Mucosa of stomach (tissue), 1 donor: ENCODE results near the gene RDH12.
A peak's percentile ranks its signal among the peaks of the same experiment; 100 is the strongest.

Experiments
- H3K27me3 ChIP-seq: one replicate; pipeline ENCODE4 v1.7.0; 2013; ENCODE audit warnings: mild to moderate bottlenecking, low read length; ENCODE audit not compliant: control insufficient read depth, insufficient read depth
- H3K36me3 ChIP-seq: one replicate; pipeline ENCODE4 v1.7.0; 2013; ENCODE audit warnings: low read length; ENCODE audit not compliant: control insufficient read depth, insufficient read depth
- H3K4me1 ChIP-seq: one replicate; pipeline ENCODE4 v1.7.0; 2013; ENCODE audit warnings: mild to moderate bottlenecking, low read length; ENCODE audit not compliant: control insufficient read depth, insufficient read depth
- H3K4me3 ChIP-seq: one replicate; pipeline ENCODE4 v1.7.0; 2013; ENCODE audit warnings: low read length
- H3K9ac ChIP-seq: one replicate; pipeline ENCODE4 v1.7.0; 2013; ENCODE audit warnings: mild to moderate bottlenecking, low read length, moderate library complexity
- H3K9me3 ChIP-seq: one replicate; pipeline ENCODE4 v1.7.0; 2013; ENCODE audit warnings: mild to moderate bottlenecking, low read length, moderate library complexity; ENCODE audit not compliant: control insufficient read depth
- donor health status: Pancreatic carcinoma.

Gene RDH12

DNA sequence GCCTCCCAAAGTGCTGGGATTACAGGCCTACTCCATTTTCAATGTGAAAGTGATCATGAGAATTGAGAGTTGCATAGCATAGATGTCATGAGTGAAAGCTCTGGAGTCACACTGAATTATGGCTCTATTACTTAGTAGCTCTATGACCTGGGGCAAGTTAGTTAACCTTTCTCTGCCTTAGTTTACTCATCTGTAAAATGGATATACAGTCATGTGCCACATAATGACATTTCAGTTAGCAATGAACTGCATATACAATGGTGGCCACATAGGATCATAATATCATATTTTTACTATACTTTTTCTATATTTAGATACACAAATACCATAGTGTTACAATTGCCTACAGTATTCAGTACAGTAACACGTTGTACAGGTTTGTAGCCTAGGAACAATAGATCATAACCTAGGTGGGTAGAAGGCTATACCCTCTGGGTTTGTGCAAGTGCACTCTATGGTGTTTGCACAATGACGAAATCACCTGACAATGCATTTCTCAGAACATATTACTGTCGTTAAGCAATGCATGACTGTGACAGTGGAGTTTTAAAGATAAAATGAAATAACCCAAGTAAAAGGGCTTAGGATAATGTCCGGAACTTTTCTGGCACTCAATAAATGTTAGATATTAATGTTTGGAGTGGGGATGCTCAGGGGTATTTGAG lies 61.6 kb downstream of the RDH12 start:
- no peak overlapping the region for H3K9ac ChIP-seq
- H3K9me3 ChIP-seq = no peaks in the 10 kb centered on the region
- H3K36me3 ChIP-seq = peaks cover 4% of the 10 kb centered on the region
- H3K4me1 ChIP-seq = peaks cover 15% of the 10 kb centered on the region
- H3K4me3 ChIP-seq = no peak overlapping the region
- H3K27me3 ChIP-seq = no peaks in the 10 kb centered on the region

DNA sequence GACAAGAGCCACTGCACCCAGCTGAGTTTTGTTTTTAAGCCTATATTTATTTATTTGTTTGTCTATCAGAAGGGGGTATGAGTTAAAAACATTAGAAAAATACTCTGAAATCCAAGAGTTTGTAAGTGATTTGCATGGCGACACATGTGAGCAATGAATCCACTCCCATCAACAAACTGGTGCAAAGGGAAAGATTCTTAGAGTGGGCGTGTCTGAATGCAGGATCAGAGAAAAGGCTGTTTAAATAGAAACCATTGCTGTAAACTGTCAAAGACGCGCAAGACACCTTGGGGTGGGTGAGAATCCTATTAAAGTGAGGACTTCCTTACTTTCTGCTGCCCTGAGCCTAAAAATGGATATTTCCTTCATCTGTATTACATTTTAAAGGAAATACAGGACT lies 62.8 kb downstream of the RDH12 start:
- Histone ChIP-seq H3K4me1 (peaks cover 15% of the 10 kb centered on the region), H3K9me3 (no peaks in the 10 kb centered on the region), H3K4me3 (no peak overlapping the region), H3K27me3 (no peaks in the 10 kb centered on the region), H3K9ac (no peak overlapping the region), H3K36me3 (peaks cover 4% of the 10 kb centered on the region)

DNA sequence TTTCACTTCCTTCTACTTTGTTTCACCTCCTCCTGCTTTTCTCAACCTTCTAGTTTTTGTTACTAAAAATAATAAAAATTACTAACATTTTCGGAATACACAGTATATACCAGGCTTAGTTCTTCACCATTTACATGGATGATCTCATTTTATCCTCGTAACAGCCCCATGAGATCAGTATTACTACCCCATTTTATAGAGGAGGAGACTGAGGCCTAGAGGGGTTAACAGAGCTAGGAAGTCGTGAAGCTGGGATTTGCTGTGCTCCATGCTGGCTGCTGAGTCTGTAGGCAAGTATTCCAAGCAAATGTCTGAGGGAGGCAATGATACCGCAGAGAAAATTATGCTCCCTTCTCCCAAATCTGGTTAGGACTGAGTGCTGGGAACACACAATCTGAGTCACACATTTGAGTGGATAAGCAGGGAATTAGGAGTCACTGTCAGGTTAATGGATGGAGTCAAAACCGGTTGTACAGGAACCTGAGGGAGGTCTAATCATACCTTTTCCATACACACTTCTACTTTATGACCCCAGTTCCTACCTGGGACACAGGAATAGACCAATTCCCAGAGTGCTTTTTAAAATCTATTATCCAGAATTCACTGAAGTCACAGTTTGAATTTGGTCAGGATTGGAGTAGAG lies 63.6 kb downstream of the RDH12 start:
- peaks cover 15% of the 10 kb centered on the region for H3K4me1 ChIP-seq
- H3K9ac ChIP-seq = peak overlapping the region; percentile 14
- no peaks in the 10 kb centered on the region for H3K27me3 ChIP-seq
- H3K36me3 ChIP-seq = peaks cover 4% of the 10 kb centered on the region
- no peaks in the 10 kb centered on the region for H3K9me3 ChIP-seq
- H3K4me3 ChIP-seq = no peak overlapping the region

DNA sequence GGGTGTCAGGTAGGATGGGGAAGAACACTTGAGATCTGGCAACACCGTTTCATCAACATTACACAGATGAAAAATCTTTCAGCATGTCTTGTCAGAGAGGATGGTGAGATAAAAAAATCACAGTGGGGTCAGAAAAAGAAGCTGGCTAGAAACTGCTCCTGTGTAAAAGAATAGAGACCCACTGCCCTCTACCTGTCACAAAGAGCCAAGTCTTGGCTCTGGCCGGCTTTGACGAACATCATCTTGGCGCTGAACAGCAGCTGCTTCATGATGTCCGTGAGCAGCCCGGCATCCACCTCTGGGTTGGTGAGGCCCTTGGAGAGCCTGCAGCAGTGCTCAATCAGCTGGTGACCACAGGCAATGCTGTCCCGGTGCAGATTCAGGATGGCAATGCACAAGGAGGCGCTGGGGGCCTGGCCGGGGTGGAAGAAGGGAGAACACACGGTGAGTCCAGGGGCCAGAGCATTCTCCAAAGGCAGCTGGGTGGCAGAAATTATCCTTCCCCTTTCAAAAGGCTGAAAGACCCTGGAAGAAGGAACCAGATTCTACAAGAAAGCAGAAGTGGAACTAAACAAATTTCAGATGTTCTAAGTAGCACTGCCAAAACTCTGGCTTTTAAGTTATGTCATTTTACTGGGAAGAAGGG lies 64.5 kb downstream of the RDH12 start:
- peaks cover 15% of the 10 kb centered on the region for H3K4me1 ChIP-seq
- no peak overlapping the region for H3K9ac ChIP-seq
- peaks cover 4% of the 10 kb centered on the region for H3K36me3 ChIP-seq
- no peaks in the 10 kb centered on the region for H3K9me3 ChIP-seq
- no peaks in the 10 kb centered on the region for H3K27me3 ChIP-seq
- no peak overlapping the region for H3K4me3 ChIP-seq

DNA sequence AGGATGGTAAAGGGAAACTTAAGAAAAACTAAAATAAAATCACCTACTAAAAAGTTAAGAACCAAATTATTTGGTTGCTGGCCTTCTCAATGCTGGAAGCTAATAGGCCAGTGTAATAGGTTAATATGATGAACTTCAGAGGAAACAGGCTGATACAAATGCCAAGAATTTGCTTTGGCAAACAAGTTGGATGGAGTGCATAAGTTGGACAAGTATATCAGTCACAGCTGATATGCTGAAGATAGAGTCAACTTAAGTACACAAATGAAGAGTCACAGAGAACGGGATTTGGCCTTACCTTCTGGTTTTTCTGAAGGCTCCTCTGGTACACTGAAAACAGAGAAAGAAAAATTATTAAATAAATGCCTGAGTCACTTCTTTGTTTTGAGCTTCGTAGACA lies 66.5 kb downstream of the RDH12 start:
- no peak overlapping the region for H3K4me3 ChIP-seq
- peaks cover 4% of the 10 kb centered on the region for H3K36me3 ChIP-seq
- H3K27me3 ChIP-seq = no peaks in the 10 kb centered on the region
- no peaks in the 10 kb centered on the region for H3K9me3 ChIP-seq
- no peak overlapping the region for H3K9ac ChIP-seq
- H3K4me1 ChIP-seq = peaks cover 15% of the 10 kb centered on the region

DNA sequence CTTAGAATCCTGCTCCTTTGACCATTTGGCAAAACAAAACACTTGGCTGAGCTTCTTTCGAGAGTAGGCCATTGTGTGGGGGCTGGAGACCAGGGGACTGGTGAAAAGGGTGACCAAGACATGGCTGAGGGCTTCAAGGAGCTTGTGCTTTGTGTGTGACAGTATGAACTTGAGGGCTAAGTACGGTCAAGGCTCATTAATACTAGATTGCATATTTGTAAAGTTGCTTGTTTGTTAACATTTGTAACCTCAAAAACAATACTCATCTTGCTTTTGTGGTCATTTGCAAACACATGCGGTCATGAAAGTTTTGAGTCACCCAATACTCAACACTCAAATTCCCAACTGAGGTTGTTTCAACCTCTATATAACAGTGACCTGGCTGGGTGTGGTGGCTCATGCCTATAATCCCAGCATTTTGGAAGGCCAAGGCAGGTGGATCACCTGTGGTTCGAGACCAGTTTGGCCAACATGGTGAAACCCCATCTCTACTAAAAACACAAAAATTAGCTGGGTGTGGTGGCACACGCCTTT lies 72.2 kb downstream of the RDH12 start:
- Histone ChIP-seq H3K4me1 (no peaks in the 10 kb centered on the region), H3K36me3 (peaks cover 14% of the 10 kb centered on the region), H3K9ac (no peak overlapping the region), H3K9me3 (no peaks in the 10 kb centered on the region), H3K4me3 (no peak overlapping the region), H3K27me3 (no peaks in the 10 kb centered on the region)

DNA sequence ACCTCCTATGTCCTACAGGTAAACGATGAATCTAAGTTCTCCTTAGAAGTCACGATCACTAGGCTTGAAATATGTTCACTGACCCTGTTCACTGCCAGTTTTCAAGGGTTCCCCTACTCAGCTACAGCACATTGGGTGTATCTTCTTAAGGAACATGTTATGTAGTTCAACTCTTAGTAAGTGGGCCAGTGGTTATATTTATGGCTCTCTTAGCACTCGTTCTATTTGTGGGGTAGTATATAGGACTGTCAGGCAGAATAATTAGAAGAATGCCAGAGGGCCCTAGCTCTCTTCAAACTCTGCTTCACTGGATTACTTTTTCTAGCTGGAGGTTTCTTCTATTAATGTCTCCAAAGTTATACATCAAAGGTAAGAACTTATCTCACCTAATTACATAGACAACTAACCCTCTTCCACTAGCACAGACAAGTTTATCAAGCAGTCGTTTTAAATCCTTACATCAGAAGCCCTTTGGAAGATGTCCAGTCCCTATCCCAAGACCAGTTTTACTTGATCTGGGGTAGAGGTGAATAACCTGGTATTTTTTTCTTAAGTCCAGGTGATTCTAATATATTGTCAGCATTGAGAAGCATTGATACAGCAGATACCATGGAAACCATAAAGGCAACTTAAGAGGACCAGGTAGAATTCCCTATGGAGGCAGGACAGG lies 75.1 kb downstream of the RDH12 start:
- Histone ChIP-seq H3K27me3 (no peaks in the 10 kb centered on the region), H3K4me3 (no peak overlapping the region), H3K36me3 (peaks cover 17% of the 10 kb centered on the region), H3K9ac (no peak overlapping the region), H3K9me3 (no peaks in the 10 kb centered on the region), H3K4me1 (no peaks in the 10 kb centered on the region)

DNA sequence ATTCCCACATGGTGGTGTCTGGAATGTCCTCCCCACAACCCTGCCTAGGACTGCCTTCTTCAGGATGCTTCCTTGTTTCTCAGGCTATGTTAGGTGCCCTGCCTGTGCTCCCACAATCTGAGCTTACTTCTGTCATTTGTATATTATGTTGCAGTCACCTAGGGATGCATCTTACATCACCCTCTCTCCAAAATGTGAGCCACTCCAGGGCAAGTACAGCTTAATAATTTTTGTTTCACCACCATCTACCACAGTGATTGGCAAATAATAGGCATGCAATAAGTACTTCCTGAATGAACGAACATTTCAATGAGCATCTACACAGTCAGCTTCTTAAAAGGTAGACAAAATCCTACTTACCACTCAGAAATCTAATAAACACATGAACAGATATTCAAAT lies 77.1 kb downstream of the RDH12 start:
- Histone ChIP-seq H3K9ac (no peak overlapping the region), H3K4me3 (no peak overlapping the region), H3K36me3 (peaks cover 13% of the 10 kb centered on the region), H3K27me3 (no peaks in the 10 kb centered on the region), H3K9me3 (no peaks in the 10 kb centered on the region), H3K4me1 (no peaks in the 10 kb centered on the region)

DNA sequence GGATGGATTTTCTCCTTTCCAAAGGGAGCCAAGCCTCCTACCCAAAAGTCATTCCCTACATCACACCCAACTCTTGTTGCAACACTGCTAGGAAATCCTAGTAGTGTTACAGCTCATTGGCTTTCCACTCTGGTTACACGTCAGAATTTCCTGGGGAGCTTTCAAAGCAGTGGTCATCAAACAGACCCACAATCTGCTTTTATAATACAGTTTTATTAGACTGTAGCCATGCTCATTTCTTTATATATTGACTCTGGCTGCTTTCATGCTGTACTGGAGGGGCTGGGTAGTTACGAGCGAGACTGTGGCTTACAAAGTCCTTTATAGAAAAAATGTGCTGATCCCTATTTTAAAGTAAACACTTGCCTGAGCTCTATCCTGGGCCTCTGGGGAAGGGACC lies 80.4 kb downstream of the RDH12 start:
- H3K36me3 ChIP-seq = peaks cover 3% of the 10 kb centered on the region
- H3K4me1 ChIP-seq = no peaks in the 10 kb centered on the region
- H3K27me3 ChIP-seq = no peaks in the 10 kb centered on the region
- no peak overlapping the region for H3K4me3 ChIP-seq
- H3K9ac ChIP-seq = no peak overlapping the region
- no peaks in the 10 kb centered on the region for H3K9me3 ChIP-seq
